T-helper 2 cell treated with Interferon-gamma antibody and Interleukin-4, amounts not matched to agents 100 ng/mL and 5 ng/mL, for 36 hours (primary cell): ENCODE data around the gene HIVEP2. TPM values are rescaled to one million over a fixed set of nuclear protein-coding genes. Genes with fewer than 3 reads are reported as not detected.

Experiments
- intact Hi-C: fragments of 100-400 bp; cut with micrococcal nuclease; formaldehyde crosslinking; loops from one replicate; pipeline ENCODE4 v1.15.1; 2023
- total RNA-seq: library from RNA; stranded (reverse); gene quantifications from 2 replicates; pipeline ENCODE4 v1.2.3, GENCODE V29; 2022

HIVEP2 gene
- total RNA-seq, 1 donor from 2014 or later, result 11.3 TPM

DNA sequence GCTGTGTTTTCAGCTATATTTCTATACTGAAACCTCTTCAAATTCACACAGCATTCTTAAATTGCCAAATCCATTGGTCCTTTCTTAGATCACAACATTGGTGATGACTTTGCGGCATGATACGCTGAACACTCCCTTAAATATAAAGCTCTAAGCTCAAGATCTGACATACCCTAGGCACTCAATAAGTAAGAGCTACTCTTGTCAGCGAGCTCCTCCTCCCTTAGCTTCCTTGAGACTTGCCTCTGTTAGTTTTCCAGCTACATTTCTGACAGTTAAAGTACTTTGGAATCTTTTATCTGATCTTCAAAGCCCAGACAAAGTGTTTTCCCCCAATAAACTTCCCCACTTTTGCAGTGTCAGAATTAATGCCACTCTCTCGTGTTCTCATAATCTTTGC, 117.0 kb downstream of the HIVEP2 start:
- intact Hi-C loops, result no loop called here

DNA sequence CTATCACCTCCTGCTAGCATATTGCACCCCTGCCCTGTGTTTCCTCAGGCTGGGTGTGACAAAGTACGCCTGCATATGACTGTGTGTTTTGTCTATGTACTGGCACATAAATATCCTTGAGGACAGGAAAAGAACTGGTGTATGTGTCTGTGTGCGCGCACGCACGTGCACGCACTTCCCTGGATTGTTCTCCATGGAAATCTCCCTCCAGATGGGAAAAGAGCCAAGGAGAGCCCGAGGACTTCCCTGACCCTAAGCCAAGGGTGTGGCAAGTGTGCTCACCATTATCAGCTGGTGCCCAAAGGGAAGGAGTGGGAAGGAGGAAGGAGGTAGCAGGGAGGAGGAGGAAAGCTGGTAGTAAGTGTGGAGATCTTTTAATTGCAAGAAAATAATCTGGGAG, 117.6 kb downstream of the HIVEP2 start:
- intact Hi-C loops, result no loop called here

DNA sequence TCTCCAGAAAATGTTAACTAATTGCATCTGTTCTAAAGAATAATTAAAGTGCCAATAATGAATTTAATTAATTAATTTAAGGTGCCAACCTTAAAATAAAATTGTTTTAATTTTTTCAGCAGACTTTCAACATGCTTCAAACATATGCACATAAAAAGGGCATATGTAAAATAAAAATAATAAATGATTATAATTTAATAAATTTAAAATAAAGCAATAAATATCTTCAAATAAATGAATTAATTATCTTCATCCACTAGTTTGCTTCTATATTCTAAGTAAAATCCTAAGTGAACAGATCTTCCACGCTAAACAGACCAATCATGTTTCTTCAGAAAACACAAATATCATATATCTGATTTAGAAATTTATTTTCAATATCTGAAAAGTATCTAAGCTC, 119.2 kb downstream of the HIVEP2 start:
- intact Hi-C loops, result no loop called here

DNA sequence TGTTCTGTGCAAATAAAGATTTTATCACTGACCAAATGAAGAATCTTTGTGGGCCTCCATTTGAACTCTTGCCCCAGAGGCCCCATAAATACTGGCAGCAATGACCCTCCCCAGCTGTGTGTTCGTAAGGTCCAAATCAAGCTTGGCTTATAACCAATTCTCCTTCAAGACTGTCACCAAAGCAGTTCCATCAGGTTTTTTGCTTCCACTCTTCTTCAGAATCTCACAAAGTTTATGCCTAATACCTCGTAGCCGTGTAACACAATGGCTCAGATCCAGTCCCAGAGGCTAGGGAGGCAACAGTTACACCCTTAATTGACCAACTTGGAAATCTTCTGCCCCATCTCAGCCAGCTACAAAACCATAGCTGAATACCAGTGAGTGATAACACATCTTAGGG, 120.5 kb downstream of the HIVEP2 start:
- intact Hi-C loops, result loop anchor here (5.0 kb wide), 2 partner anchors 52 to 233 kb away; no protein-coding TSS in a partner anchor

DNA sequence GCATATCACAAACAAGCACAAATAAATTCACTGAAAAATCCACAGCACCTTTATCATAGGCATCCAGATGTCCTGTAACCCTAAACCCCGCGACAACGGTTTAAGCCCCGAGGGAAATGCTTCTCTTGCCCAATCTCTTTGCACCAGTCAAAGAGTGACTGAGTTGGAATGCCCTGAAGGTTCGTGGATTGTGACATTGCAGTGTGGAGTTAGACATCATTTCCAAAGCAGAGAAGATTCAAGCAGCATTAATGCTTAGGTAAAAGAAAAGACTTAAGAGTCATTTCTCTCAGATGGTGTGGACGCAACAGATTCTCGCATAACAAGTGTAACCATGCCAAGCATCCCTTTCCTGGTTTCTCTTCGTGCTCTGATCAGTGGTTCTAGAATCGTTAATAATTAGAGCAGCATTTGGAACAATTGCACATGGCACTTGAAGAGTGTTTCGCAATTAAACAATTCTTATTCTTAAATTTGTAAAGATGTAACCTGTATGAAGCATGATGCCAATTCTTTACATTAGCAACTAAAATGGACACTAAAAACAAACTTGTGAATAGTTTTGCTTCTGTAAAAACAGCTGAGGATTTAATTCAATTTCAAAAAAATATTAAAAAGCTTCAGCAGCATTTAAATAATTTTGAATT, 121.6 kb downstream of the HIVEP2 start:
- intact Hi-C loops, result loop anchor here (5.0 kb wide), 2 partner anchors 51 to 234 kb away; no protein-coding TSS in a partner anchor

DNA sequence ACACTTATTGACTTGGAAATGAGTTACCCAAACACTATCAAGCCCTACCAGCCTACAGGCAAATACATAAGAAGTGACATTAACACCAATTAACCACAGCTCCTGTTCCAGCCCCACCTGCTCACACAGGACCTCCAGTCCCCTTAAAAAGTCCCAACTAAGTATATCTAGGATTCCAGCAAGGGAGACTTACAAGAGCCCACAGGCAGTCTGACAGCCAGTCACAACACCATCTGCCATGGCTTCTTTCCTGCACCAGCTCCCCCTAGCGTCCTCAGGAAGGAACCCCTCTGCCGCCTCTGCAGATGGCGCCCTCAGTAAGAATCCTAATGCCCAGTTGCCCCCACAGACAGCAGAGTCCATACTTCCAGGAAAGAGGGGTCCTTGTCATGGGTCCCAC, 122.1 kb downstream of the HIVEP2 start:
- intact Hi-C loops, result loop anchor here (5.0 kb wide), 2 partner anchors 51 to 234 kb away; no protein-coding TSS in a partner anchor

DNA sequence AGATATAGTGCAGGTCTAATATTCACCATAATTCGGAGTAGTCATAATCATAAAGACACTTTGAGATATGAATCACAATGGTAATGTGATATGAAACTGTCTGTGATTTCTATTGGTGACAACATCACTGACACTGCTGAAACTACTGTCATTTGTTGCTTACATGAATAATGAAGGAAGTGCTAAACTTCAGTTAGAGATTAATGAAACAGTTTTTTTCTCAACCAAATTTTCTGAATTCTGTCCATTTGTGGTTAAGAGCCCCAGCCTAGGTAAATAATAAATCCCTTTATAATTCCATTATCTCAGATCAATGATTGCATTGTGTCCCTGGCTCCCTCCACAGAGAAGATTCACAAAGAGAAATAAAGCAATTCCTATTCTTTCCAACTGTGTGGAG, 122.6 kb downstream of the HIVEP2 start:
- intact Hi-C loops, result loop anchor here (5.0 kb wide), 2 partner anchors 50 to 235 kb away; no protein-coding TSS in a partner anchor

DNA sequence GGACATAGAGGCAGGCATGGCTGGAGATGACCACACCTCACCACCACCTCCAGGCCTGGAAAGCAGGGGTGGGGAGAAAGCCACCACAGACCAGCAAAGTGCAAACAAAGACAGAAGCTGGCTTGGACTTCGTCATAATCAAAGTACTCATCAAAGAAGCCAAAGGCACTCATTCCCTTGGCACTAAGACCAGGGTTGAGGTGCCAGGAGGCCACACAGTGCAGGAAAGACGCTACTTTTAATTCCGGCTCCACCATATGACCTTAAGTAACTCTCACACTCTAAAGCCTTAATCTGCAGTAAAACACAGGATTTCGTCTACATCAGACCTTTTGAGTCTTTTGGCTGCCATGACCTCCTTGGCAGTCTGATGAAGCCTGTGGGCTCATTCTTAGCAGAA, 123.1 kb downstream of the HIVEP2 start:
- intact Hi-C loops, result loop anchor here (5.0 kb wide), 2 partner anchors 50 to 235 kb away; no protein-coding TSS in a partner anchor

DNA sequence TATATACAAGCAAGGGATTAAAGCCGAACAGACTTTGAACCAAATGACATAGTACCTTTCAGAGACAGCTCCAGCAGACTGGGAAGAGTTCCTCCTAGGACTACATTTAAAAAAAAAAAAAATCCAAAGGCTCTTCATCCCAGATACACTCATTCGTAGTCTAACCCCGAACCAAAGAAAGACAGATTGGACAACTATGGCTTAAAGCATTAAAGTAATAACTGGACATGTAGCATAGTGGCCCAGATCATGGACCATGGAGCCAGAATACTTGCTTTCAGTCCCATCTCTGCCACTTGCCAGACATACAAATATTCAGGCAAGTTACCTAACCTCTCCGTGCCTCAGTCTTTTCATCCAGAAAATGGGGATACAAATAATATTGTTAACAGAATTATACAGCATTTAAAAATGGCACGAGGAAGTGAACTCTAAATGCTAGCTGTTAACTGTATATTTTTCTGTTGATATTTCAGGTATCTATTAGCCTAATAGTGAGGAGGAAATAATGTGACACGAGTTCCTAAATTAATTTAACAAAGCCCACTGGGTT, 123.7 kb downstream of the HIVEP2 start:
- intact Hi-C loops, result loop anchor here (5.0 kb wide), 2 partner anchors 49 to 236 kb away; no protein-coding TSS in a partner anchor

DNA sequence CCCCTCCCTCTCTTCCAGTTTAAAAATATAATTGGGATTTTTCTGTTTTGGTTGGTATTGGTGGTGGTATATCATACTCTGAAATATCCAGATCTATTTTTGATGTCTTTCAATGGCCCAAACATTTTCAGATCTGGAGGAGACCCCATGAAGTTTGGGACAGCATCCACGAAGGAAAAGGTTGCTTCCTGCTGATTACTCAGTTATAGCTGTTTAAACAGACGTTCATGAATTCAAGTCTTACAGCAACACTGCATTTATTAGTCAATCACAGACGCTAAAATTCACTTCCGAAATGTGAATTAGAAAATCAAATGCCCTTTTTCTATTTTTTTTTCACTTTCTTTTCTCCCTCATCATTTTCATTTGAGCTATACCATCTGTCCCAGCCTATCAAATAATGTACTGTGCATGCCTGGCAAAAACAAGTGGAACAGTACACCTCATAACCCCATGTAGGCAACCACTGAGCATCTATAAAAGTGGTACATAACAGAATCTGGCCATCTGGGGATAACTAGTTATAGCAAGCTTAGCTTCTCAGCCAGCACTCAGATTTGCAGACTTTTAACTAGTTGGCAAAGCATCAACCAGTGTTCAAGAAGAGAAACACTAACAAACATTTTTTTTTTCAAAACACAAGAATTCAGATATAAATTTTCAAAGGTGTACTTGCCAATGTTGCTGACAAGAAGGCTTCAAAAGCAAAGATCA, 124.5 kb downstream of the HIVEP2 start:
- intact Hi-C loops, result loop anchor here (1.0 to 5.0 kb wide), 6 partner anchors 22 to 237 kb away; no protein-coding TSS in a partner anchor

DNA sequence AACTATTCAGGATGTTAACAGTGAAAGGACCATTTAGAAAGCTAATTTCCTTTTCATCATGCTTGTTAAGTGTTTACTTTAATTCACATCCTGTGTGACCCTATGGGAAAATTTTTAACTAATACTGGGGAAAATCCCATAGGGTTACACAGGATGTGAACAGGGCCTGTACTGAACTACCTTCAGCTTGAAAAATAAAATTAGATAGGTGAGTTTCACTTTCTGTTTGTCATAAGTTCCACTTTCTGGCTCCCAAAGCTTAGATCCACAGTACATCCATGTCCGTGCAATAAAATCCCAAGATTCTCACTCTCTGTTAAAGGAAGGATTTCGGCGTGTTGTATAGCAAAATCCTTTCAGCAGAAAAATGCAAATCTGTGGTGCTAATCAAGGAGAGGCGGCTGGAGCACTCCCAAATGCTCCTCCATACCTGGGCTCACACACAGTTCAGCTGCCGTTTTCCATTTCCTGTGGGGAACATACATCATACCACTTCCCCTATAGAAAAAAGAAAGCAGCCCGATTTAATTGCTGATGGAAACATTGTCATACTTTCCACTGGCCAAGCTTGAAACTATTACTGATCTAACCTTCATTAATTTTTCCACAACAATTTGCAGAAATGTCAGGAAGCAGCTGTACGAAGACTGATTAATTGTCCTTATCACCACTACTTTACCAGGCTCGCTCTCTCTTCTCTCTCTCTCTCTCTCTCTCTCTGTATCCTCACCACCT, 125.2 kb downstream of the HIVEP2 start:
- intact Hi-C loops, result loop anchor here (1.0 to 5.0 kb wide), 9 partner anchors 23 to 1023 kb away; partner anchors contain the start of gene LTV1

DNA sequence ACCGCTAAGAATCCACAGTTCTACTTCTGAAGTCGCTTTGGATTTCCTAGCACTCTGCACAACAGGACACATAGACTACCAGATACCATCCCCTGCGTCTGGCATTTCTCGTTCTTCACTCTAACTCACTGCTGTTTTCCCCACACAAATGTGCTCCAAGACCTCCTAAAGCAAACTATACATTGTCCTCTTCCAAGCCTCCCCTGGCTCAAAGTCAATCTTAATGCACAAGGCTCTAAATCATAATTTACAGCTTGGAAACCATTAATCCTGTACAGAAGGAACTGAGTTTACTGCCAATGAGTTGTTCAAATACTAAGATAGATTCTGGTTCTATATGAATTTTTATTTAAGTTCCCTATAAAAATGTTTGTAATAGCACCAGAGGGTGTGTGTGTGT, 128.5 kb downstream of the HIVEP2 start:
- intact Hi-C loops, result loop anchor here (5.0 kb wide), 1 partner anchor 1026 kb away; the partner anchor contains the start of gene LTV1

DNA sequence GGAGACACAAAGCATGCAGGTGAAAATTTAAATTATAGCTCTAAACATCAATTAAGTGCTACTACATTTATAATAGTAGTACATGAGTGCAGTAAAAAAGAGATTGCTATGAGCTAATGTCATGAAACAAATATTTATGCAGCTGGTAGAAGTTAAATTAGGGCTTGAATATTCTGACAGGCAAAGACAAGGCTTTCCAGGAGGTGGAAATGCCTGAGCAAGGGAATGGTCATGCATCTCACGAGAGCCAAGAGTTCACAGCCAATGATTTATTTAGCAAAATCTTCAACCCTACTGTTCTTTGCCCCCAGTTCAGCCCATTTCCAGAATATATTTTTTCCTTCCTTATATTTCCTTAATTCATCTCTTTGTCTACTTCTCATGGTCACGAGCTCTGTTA, 128.9 kb downstream of the HIVEP2 start:
- intact Hi-C loops, result loop anchor here (5.0 kb wide), 1 partner anchor 1026 kb away; the partner anchor contains the start of gene LTV1

DNA sequence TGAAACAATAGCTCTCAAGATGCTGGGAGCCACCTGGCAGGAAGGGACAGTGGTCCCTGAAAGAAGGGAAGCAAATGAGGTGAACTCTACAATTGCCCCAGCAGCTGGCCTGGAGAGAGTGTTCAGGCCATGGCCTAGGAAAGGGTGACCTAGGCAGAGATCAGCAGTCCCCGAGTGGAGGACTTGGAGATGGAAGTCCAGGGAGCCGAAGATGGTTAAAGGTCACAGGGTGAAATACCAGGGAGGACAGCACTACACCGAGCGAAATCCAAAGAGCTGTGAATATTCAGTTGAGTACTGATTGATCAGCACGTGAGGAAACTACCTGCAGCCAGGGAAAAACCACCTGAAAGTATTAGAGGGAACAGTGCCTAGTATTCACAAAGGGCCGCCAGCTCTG, 133.1 kb downstream of the HIVEP2 start:
- intact Hi-C loops, result no loop called here

DNA sequence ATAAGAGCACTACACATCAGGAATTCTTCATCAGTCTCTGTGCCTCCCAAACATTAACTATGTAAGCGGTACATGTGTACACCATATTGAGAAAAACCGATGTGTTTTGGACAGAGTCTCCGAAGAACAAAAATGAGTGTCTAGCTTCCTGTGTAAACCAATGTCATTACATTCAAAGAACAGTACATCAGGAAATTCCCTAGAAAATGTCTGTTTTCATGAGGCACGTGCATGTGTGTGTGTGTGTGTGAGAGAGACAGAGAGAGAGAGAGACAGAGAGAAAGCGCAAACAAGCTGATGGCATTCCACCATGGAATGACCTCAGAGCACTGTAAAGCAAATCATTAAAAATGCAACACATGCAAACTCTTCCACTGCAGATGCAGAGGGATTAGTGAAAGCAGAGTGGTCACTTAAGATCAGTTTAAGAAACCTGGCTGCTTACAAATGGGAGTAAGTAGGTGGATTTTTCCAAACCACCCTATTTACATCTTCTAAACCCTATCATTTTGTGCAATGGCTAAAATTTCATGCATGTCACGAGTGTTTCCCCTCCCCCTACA, 133.9 kb downstream of the HIVEP2 start:
- intact Hi-C loops, result no loop called here

DNA sequence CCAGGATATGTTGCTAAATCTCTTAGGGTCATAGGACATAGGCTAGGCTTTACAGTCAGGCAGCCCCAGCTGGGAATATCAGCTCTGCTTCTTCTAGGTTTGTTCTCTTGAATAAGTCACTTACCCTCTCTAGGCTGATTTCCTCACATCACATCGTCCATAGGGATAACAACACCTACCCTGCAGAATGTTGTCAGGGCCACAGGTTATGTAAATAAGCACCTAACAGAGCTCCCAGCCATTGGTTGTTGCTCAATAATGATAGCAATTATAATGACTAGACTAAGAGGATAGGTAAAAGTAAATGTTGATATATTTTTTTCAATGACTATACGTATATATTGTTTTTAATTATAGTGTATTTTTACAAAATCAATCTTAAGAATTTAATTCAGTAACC, 135.0 kb downstream of the HIVEP2 start:
- intact Hi-C loops, result no loop called here

DNA sequence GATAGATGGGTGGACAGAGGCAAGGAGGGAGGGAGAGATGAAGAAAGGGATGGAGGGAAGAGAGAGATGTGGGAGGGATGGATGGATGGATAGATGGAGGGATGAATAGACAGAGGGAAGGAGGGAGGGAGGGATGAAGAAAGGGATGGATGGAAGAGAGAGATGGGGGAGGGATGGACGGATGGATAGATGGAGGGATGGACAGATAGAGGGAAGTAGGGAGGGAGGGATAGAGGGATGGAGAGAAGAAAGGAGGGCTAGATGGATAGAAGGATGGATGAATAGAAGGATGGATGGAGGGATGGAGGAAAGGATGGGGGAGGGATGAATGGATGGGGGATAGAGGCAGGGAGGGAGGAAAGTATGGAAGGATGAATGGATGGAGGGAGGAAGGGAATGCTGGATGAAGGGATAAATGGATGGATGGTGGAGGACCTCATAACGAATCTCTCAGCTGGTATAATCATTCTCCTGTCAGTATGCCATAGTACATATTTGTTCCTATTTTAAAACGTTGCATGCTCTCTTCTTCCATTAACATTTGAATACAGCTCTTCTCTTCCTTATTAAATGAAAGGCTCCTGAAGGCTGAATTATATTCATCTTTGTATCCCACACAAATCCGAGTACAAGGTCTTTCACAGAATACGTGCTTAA, 136.4 kb downstream of the HIVEP2 start:
- intact Hi-C loops, result no loop called here

DNA sequence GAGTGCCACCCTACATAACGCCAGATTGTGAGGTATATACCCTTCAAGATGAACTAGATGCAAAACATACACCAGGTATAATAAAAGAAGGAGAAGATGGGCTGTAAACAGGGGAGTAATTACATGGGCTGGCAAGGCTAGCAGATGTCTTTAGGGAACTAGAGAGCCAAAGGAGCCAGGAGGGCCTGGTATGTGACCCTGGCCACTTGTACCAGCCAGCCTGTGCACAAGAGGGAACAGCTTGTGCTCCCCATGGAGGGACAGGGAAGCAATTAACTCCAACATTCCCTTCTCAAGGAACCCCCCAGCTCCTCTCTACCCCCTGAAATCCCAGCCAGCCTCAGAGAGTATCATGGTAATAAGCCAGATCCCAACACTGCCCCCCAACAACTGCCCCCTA, 139.9 kb downstream of the HIVEP2 start:
- intact Hi-C loops, result no loop called here

DNA sequence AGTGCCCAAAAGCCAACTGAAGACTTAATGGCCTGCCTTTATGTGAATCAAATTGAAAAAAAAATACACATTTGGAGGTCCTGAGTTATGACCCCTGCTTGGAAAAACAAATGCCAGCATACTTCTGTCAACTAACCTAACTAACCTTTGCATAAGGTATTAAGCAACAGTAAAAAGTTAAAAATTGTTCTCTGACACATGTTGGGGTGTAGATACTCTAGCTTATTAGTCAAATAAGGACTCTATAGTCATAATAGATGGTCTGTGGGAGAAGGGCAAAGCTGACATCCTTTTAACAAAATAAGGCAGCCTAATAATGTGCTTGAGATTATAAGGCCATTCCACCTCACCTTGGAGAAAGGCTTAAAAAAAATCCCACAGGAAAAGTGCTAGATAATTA, 140.5 kb downstream of the HIVEP2 start:
- intact Hi-C loops, result no loop called here

DNA sequence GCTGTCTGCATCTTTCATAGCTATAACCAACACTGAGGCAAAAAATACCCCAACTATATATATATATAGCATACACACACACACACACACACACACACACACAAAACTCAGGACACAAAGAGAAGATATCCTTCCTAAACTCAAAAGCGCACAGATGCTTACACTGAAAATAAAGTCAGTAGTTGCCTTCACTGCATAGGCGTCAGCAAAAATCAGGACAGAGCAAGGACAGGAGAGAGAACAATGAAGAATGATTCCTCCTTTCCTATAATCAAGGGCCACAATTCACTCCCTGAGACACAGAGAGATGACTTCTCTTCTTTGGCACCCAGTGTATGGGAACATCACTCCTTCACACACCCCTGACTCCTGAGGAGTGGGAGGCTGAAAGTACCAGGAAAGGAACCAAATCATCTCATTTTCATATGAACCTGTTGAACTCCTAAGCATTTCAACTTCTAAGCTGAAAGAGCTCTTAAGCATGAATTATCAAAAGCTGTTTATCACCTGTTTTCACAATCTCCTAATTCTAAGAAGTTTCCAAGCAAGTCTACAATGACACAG, 141.4 kb downstream of the HIVEP2 start:
- intact Hi-C loops, result no loop called here
